Measurements from ENCODE around the gene ZNFX1.
A peak's percentile ranks its signal among the peaks of the same experiment; 100 is the strongest.

Gene ZNFX1

GRCh38 chr20:49283176-49283702, 5.4 kb upstream of the ZNFX1 start:
- peaks cover 96% of the 10 kb centered on the region for H4K20me1 ChIP-seq (ENCODE audit: insufficient read depth, low read length, poor library complexity, severe bottlenecking)
- peaks cover 98% of the 10 kb centered on the region for H3K79me2 ChIP-seq (ENCODE audit: insufficient read depth, low read length)
- peaks cover 94% of the 10 kb centered on the region for H3K36me3 ChIP-seq (ENCODE audit: insufficient read depth, low read length)
- TF ChIP-seq EZH2phosphoT487 (IDR thresholded peaks at IDR 0.05; ENCODE audit: borderline replicate concordance) (no peak), CTCF (conservative IDR thresholded peaks at IDR 0.05; ENCODE audit: low read length) (no peak)
- peaks cover 4% of the 10 kb centered on the region; the same call in 1 of the 2 replicates for H3F3A ChIP-seq (ENCODE audit: low read depth)
- peak overlapping the region; percentile 98 for H3K4me3 ChIP-seq (ENCODE audit: low read length, poor library complexity, severe bottlenecking)
- no peak overlapping the region for H2AFZ ChIP-seq (ENCODE audit: low read length)
- H3K9me2 ChIP-seq (replicated peaks; ENCODE audit: low read depth, low read length): no peaks in the 10 kb centered on the region
- H3K4me1 ChIP-seq (ENCODE audit: insufficient read depth, low read length, poor library complexity, severe bottlenecking): peaks cover 47% of the 10 kb centered on the region
- H3K9ac ChIP-seq (ENCODE audit: low read depth, low read length, poor library complexity, severe bottlenecking): no peak overlapping the region
- H3K27me3 ChIP-seq (ENCODE audit: insufficient read depth, low read length, poor library complexity, severe bottlenecking): peaks cover 6% of the 10 kb centered on the region
- peak overlapping the region; percentile 83 for H3K4me2 ChIP-seq (ENCODE audit: low read depth, low read length, poor library complexity, severe bottlenecking)
- H3K9me3 ChIP-seq (ENCODE audit: insufficient read depth, low read depth, low read length): peaks cover 14% of the 10 kb centered on the region; the same call in 1 of the 2 replicates

DNA sequence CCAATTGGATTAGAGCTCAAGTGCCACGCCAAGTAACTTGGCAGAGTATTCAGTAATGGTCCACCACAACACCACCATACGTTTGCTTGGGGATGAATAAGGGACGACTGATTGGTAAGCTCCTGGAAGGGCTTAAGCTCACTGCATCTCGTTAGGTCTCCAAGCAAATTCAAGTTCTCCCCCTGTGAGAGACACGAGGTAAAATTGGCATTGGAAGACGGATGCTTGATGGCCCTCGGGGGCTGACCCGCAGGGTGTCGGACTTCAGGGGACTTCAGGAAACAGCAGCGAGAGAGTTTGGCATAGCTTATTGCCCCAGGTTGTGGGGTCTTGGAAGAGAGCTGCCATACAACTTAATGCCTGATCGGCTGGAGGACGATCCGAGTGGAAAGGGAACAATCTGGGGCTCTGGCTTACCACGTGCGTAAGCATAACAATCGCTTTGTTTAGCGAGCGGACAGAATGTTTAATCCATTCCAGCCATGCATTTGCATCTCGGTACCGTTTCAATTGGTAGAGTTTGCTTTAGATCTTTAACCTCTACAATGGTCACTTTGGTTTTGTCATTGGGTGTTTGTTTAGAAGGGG, 4.8 kb upstream of the ZNFX1 start:
- H3K9ac ChIP-seq (ENCODE audit: low read depth, low read length, poor library complexity, severe bottlenecking): no peak overlapping the region
- H4K20me1 ChIP-seq (ENCODE audit: insufficient read depth, low read length, poor library complexity, severe bottlenecking): peaks cover 90% of the 10 kb centered on the region
- peaks cover 14% of the 10 kb centered on the region; the same call in 1 of the 2 replicates for H3K9me3 ChIP-seq (ENCODE audit: insufficient read depth, low read depth, low read length)
- H3K36me3 ChIP-seq (ENCODE audit: insufficient read depth, low read length): peaks cover 88% of the 10 kb centered on the region
- peaks cover 94% of the 10 kb centered on the region for H3K79me2 ChIP-seq (ENCODE audit: insufficient read depth, low read length)
- H3K27me3 ChIP-seq (ENCODE audit: insufficient read depth, low read length, poor library complexity, severe bottlenecking): peaks cover 6% of the 10 kb centered on the region
- peaks cover 44% of the 10 kb centered on the region for H3K4me1 ChIP-seq (ENCODE audit: insufficient read depth, low read length, poor library complexity, severe bottlenecking)
- H3K4me3 ChIP-seq (ENCODE audit: low read length, poor library complexity, severe bottlenecking): peak overlapping the region; percentile 98
- TF ChIP-seq EZH2phosphoT487 (IDR thresholded peaks at IDR 0.05; ENCODE audit: borderline replicate concordance): no peak
- peaks cover 3% of the 10 kb centered on the region; the same call in 1 of the 2 replicates for H3F3A ChIP-seq (ENCODE audit: low read depth)
- H2AFZ ChIP-seq (ENCODE audit: low read length): no peak overlapping the region
- H3K4me2 ChIP-seq (ENCODE audit: low read depth, low read length, poor library complexity, severe bottlenecking): peak overlapping the region; percentile 83
- no peaks in the 10 kb centered on the region for H3K9me2 ChIP-seq (replicated peaks; ENCODE audit: low read depth, low read length)

GRCh38 chr20:49281913-49282467, 4.1 kb upstream of the ZNFX1 start:
- H3K79me2 ChIP-seq (ENCODE audit: insufficient read depth, low read length): peaks cover 94% of the 10 kb centered on the region
- peaks cover 11% of the 10 kb centered on the region; the same call in 1 of the 2 replicates for H3K9me3 ChIP-seq (ENCODE audit: insufficient read depth, low read depth, low read length)
- no peaks in the 10 kb centered on the region; the same call in 1 of the 2 replicates for H3F3A ChIP-seq (ENCODE audit: low read depth)
- H3K4me1 ChIP-seq (ENCODE audit: insufficient read depth, low read length, poor library complexity, severe bottlenecking): peaks cover 38% of the 10 kb centered on the region
- no peaks in the 10 kb centered on the region for H3K9me2 ChIP-seq (replicated peaks; ENCODE audit: low read depth, low read length)
- peak overlapping the region; percentile 99 for H3K9ac ChIP-seq (ENCODE audit: low read depth, low read length, poor library complexity, severe bottlenecking)
- peaks cover 6% of the 10 kb centered on the region for H3K27me3 ChIP-seq (ENCODE audit: insufficient read depth, low read length, poor library complexity, severe bottlenecking)
- peaks cover 81% of the 10 kb centered on the region for H3K36me3 ChIP-seq (ENCODE audit: insufficient read depth, low read length)
- TF ChIP-seq CTCF (conservative IDR thresholded peaks at IDR 0.05; ENCODE audit: low read length) (no peak), EZH2phosphoT487 (IDR thresholded peaks at IDR 0.05; ENCODE audit: borderline replicate concordance) (no peak)
- H3K4me3 ChIP-seq (ENCODE audit: low read length, poor library complexity, severe bottlenecking): peak overlapping the region; percentile 98
- H4K20me1 ChIP-seq (ENCODE audit: insufficient read depth, low read length, poor library complexity, severe bottlenecking): peaks cover 88% of the 10 kb centered on the region
- H2AFZ ChIP-seq (ENCODE audit: low read length): no peak overlapping the region
- H3K4me2 ChIP-seq (ENCODE audit: low read depth, low read length, poor library complexity, severe bottlenecking): peak overlapping the region; percentile 83

All from Loucy (cell line).